HG03520 (cell line): ENCODE data around the gene PDXK.
"Not testable (repeated sequence)": the region's sequence is repeated elsewhere in the genome, so short reads cannot be mapped to it uniquely, and the experiment has no call there.

Source experiments
- ATAC-seq: cut with Tn5 transposase; IDR thresholded peaks from one replicate; pipeline ENCODE4 v1.9.1; 2021; ENCODE audit warnings: mild to moderate bottlenecking, moderate library complexity; ENCODE audit not compliant: unreplicated experiment

PDXK gene

GRCh38 chr21:43697758-43698643 is 20.9 kb upstream of the PDXK start:
- no peak for ATAC-seq

DNA sequence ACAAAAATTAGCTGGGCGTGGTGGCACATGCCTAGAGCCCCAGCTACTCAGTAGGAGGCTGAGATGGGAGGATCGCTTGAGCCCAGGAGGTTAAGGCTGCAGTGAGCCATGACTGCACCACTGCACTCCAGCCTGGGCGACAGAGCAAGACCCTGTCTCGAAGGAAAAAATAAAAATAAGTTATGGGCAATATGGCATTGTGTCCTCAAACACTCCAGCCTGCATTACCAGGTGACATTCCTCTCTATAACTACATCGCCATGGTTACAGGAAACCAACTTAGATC is 19.5 kb upstream of the PDXK start:
- not testable (repeated sequence) for ATAC-seq

- no peak for ATAC-seq
Observed at GRCh38 chr21:43699933-43700599, 18.9 kb upstream of the PDXK start.

GRCh38 chr21:43701936-43702784 is 16.8 kb upstream of the PDXK start:
- ATAC-seq: no peak

DNA sequence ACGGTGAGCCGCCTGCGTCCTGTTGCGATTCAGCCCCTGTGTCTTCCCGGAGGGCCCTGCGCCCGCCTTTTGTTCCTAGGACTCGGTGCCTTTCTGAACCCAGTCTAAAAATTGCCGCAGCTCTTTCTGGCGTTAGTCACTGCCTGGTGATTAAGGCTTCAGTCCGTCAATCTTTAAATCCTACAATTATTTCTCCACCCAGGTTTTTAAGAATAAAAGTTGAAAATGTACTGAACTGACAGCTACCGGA is 16.2 kb upstream of the PDXK start:
- ATAC-seq: no peak

- no peak for ATAC-seq
Observed at GRCh38 chr21:43703035-43703880, 15.7 kb upstream of the PDXK start.

GRCh38 chr21:43707462-43707861 is 11.5 kb upstream of the PDXK start:
- ATAC-seq: no peak

- no peak for ATAC-seq
Observed at GRCh38 chr21:43708745-43709381, 10.1 kb upstream of the PDXK start.

- no peak for ATAC-seq
Observed at GRCh38 chr21:43712268-43712942, 6.5 kb upstream of the PDXK start.

GRCh38 chr21:43713123-43713522 is 5.8 kb upstream of the PDXK start:
- ATAC-seq: not testable (repeated sequence)

DNA sequence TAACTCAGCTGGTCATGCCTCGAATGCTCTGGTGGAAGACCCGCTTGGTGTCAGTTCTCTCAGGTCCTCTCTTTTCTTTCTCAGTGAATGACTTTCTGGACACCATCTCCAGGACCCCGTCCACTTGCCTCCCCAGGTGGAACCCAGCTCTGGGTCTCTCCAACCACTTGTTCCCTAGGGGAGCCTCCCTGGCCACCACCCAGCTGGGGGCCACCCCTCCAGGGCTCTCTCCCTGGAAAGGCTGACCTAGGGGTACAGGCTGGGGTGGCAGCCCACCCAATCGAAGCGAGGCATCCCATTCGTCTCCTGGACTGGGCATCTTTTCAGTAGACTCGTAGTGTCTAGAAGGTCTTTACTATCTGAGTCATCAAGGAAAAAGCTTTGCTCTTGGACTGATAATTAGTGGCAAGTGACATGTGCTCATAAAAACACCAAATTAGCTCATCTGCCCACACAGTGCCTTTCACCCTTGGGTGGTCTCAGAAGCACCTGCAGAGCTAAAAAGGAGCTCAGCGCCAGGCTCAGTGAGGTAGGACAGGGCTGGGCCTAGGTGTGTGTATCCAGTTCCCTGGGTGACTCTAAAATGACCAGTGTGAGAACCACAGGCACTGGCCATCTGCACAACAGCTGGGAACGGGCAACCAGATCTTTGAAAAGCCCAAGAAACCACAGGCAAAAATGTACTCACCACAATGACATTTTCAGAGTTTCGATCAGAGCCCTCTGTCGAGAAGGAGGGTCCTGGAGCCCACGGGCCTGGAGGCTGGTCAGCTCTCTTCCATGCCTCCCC is 2.4 kb upstream of the PDXK start:
- ATAC-seq: no peak

DNA sequence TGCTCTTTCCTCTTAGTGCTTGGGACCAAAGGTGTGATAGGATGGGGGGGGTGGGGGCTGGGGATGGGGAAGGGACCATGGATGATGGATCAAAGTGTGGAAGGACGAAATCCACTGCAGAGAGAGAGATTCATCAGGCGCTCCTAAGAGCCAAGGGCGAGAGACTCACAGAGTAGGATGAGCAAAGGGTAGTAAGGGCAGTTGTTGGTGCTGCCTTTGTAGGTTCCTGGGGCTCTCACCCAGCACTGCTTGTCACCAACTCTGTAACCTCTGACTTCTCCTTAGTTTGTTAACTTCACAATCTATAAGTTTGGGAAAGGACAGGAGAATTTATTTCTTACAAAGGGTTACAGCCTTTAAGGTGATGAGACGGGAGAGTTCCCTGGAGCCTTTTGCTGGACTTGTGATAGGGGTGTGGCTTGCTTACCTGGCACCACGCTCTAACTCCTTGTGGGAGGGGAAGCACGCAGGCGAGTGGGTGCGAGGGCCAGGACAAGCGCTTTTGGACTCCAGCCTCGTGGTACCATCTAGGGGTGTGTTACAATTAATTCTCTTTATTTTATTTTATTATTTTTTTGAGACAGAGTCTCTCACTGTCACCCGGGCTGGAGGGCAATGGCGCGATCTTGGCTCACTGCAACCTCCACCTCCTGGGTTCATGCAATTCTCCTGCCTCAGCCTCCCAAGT is 1.6 kb upstream of the PDXK start:
- ATAC-seq: no peak

GRCh38 chr21:43717967-43718871 is 710 bp upstream of the PDXK start:
- no peak for ATAC-seq

- ATAC-seq: peak; percentile 3
Observed at GRCh38 chr21:43719748-43720538, 1.0 kb downstream of the PDXK start.

DNA sequence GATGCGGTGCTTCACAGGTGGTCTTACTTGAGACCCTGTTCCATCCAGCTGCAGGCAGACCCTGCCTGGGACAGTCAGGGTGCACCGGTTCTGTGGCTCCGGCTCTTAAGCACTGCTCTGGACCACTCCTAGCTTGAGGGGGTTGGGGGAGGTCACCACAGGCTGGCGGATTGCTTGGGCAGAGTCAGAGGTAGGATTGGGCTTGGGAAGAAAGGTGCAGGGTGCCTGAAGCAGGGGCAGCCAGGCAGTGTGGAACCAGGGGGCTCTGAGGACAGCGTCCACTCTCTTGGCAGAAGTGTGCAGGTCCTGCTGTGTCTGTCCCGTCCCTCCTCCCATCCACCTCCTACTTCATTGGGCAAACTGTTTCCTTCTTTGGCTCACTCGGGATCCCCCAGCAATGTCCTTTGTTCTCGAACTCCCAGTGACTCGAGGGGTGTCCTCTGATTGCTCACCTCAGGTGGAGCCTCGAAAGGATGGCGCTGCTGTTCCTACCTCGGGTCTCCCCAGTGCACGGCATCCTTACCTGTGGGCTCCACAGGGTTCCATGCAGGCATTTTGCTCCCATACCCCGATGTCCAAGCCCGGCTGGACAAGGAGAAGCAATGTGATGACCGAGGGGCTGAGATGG is 1.7 kb downstream of the PDXK start:
- no peak for ATAC-seq

GRCh38 chr21:43721206-43721605 is 2.3 kb downstream of the PDXK start:
- ATAC-seq: no peak
